WI38 (cell line): ENCODE measurements around the gene BMPR1B.

ENCODE experiments used
- H3K4me3 ChIP-seq: 2 replicates; pipeline ENCODE4 v1.5.1; 2011; ENCODE audit warnings: low read depth, mild to moderate bottlenecking, control low read depth, low read length
- CTCF ChIP-seq: IDR thresholded peaks from 2 replicates; pipeline ENCODE4 v1.5.1; 2012; ENCODE audit warnings: low read depth, mild to moderate bottlenecking, control low read depth, low read length

Gene BMPR1B

GRCh38 chr4:94939791-94940519, 182.2 kb downstream of the BMPR1B start:
- TF ChIP-seq CTCF: no peak
- H3K4me3 ChIP-seq: no peak overlapping the region

GRCh38 chr4:94940520-94940908, 182.8 kb downstream of the BMPR1B start:
- H3K4me3 ChIP-seq: no peak overlapping the region
- no peak for TF ChIP-seq CTCF

GRCh38 chr4:94941706-94942105, 184.0 kb downstream of the BMPR1B start:
- no peak for TF ChIP-seq CTCF
- no peak overlapping the region for H3K4me3 ChIP-seq

- no peak for TF ChIP-seq CTCF
These were observed 187.0 kb downstream of the BMPR1B start for GRCh38 chr4:94944726-94945125.

GRCh38 chr4:94947681-94948108, 189.9 kb downstream of the BMPR1B start:
- no peak overlapping the region for H3K4me3 ChIP-seq
- TF ChIP-seq CTCF: no peak

More at GRCh38 chr4:94944726-94945125, 187.0 kb downstream of the BMPR1B start:
- H3K4me3 ChIP-seq: no peak overlapping the region

GRCh38 chr4:94954251-94954650, 196.5 kb downstream of the BMPR1B start:
- H3K4me3 ChIP-seq: no peak overlapping the region
- TF ChIP-seq CTCF: no peak

GRCh38 chr4:94957030-94957429, 199.3 kb downstream of the BMPR1B start:
- TF ChIP-seq CTCF: no peak
- H3K4me3 ChIP-seq: no peak overlapping the region
